HEK293 (cell line): Measurements from ENCODE around the gene NOP9.

Experiments used
- CTCF ChIA-PET: fragments of 350-600 bp; formaldehyde crosslinking; extraction: SDS; loops from one replicate; lab custom pipeline; 2021; ENCODE audit warnings: antibody characterized with exemption; lab: Yijun Ruan, JAX
- POLR2A ChIA-PET: fragments of 300-600 bp; formaldehyde crosslinking; extraction: SDS; loops from one replicate; lab custom pipeline; 2020; ENCODE audit warnings: antibody characterized with exemption, inconsistent platforms; lab: Yijun Ruan, JAX
- H3K27ac ChIP-seq: fragments of 200-500 bp; sonication (Bioruptor generic); 2 replicates; pipeline ENCODE4 v1.5.1; 2014; ENCODE audit warnings: low read depth, low read length, control low read depth, inconsistent platforms; ENCODE audit errors: extremely low read depth
- H3K36me3 ChIP-seq, 2 experiments: fragments of 200-500 bp in 1 of 2; sonication (Bioruptor generic) in 1 of 2; 1 replicate in 1 of 2; 2 replicates in 1 of 2; pipeline ENCODE4 v1.5.1; 2014 to 2017; ENCODE audit warnings: inconsistent platforms in 2 of 2, low read length in 2 of 2; ENCODE audit not compliant: control insufficient read depth in 2 of 2, insufficient read depth in 1 of 2
- H3K4me1 ChIP-seq: fragments of 200-500 bp; sonication (Bioruptor generic); 2 replicates; pipeline ENCODE4 v1.5.1; 2014; ENCODE audit warnings: mild to moderate bottlenecking, low read length, inconsistent platforms; ENCODE audit not compliant: control insufficient read depth, insufficient read depth
- H3K4me3 ChIP-seq: 2 replicates; pipeline ENCODE4 v1.5.1; 2011; ENCODE audit warnings: low read depth, mild to moderate bottlenecking, control low read depth, low read length, moderate library complexity
- H3K9me3 ChIP-seq: fragments of 200-500 bp; sonication (Bioruptor generic); 2 replicates; pipeline ENCODE4 v1.5.1; 2014; ENCODE audit warnings: low read depth, low read length, inconsistent platforms; ENCODE audit not compliant: control insufficient read depth, insufficient read depth
- MEIS1 ChIP-seq: sonication (generic); formaldehyde crosslinking; IDR thresholded peaks from 2 replicates; pipeline ENCODE4 v1.8.1; 2022; ENCODE audit warnings: missing genetic modification reagents, mild to moderate bottlenecking, borderline replicate concordance
- MYNN ChIP-seq: fragments of 450-650 bp; formaldehyde crosslinking; IDR thresholded peaks from 2 replicates; pipeline ENCODE4 v1.5.1; 2016; ENCODE audit warnings: missing biosample characterization, missing genetic modification characterization, borderline replicate concordance
- PBX3 ChIP-seq: sonication (generic); formaldehyde crosslinking; IDR thresholded peaks from 2 replicates; pipeline ENCODE4 v1.8.1; 2022; ENCODE audit warnings: mild to moderate bottlenecking, moderate library complexity, missing genetic modification reagents
- RBAK ChIP-seq: fragments of 450-650 bp; formaldehyde crosslinking; IDR thresholded peaks from 2 replicates; pipeline ENCODE4 v1.5.1; 2016; ENCODE audit warnings: missing biosample characterization, missing genetic modification characterization
- SP2 ChIP-seq: fragments of 450-650 bp; formaldehyde crosslinking; IDR thresholded peaks from 2 replicates; pipeline ENCODE4 v1.5.1; 2016; ENCODE audit warnings: missing biosample characterization, missing genetic modification characterization
- SP3 ChIP-seq: fragments of 450-650 bp; formaldehyde crosslinking; IDR thresholded peaks from 2 replicates; pipeline ENCODE4 v1.5.1; 2016; ENCODE audit warnings: missing biosample characterization, missing genetic modification characterization
- ZBTB17 ChIP-seq: fragments of 450-650 bp; formaldehyde crosslinking; IDR thresholded peaks from 2 replicates; pipeline ENCODE4 v1.5.1; 2016; ENCODE audit warnings: missing biosample characterization, missing genetic modification characterization
- ZBTB8A ChIP-seq: fragments of 450-650 bp; formaldehyde crosslinking; IDR thresholded peaks from 2 replicates; pipeline ENCODE4 v1.5.1; 2016; ENCODE audit warnings: missing biosample characterization, missing genetic modification characterization
- ZNF138 ChIP-seq: fragments of 450-650 bp; formaldehyde crosslinking; IDR thresholded peaks from 2 replicates; pipeline ENCODE4 v1.5.1; 2016; ENCODE audit warnings: missing biosample characterization, missing genetic modification characterization, borderline replicate concordance
- ZNF366 ChIP-seq: fragments of 450-650 bp; formaldehyde crosslinking; conservative IDR thresholded peaks from 2 replicates; pipeline ENCODE4 v1.5.1; 2016; ENCODE audit warnings: missing biosample characterization, missing genetic modification characterization
- ZNF677 ChIP-seq: fragments of 450-650 bp; IDR thresholded peaks from 2 replicates; pipeline ENCODE4 v1.5.0; 2018; ENCODE audit warnings: missing biosample characterization, mild to moderate bottlenecking, missing genetic modification characterization, moderate library complexity

NOP9 gene

GRCh38 chr14:24355009-24355408 lies 55.4 kb downstream of the NOP9 start (continued):
- no peak for TF ChIP-seq MYNN (tag by site-specific recombination)

GRCh38 chr14:24356208-24356607 lies 56.6 kb downstream of the NOP9 start:
- Histone ChIP-seq H3K36me3 (no peaks in the 10 kb centered on the region), H3K4me1 (no peaks in the 10 kb centered on the region), H3K9me3 (no peaks in the 10 kb centered on the region), H3K27ac (no peak overlapping the region), H3K4me3 (no peak overlapping the region)
- CTCF ChIA-PET, result no interaction called here
- POLR2A ChIA-PET, result interaction anchor here (0.7 kb wide), 1 partner anchor 10 kb away, joined by 4 read pairs; no protein-coding TSS in a partner anchor
- TF ChIP-seq RBAK (tag by site-specific recombination) (no peak), SP3 (no peak), ZBTB8A (no peak), ZBTB17 (no peak), ZNF366 (tag by site-specific recombination) (no peak), ZNF138 (no peak), ZNF677 (tag by site-specific recombination) (no peak), PBX3 (no peak), SP2 (tag by site-specific recombination) (no peak), MEIS1 (CRISPR knock-in tag) (no peak)
